NCI-H1417 (cell line): Measurements from ENCODE around the gene METTL22.

Experiments
- DNase-seq, 3 experiments: peaks; one replicate each; lab custom pipeline; 2025; lab: John Stamatoyannopoulos, UW

The METTL22 gene

DNA sequence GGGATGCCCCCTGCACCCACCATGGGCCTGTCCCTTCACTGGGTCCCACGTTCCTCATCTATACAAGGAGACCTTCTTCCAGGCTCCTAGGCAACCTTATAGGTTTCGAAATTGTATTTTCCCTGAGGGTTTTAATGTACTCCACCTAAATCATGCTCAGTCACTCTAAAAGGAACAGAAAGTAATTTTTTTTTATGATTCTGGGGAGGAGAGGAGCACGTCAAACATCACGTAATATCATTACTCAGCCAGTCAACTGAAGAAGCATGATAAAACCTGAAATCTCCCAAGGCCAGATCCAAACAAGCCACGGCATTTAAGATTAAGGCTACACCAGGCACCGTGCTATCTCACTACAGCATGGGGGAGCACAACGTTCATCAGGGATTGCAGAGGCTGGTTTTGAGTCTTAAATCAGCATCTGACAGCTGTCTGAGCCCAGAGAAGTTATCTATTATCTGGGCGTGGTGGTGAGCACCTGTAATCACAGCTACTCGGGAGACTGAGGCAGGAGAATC is 27.3 kb upstream of the METTL22 start:
- DNase-seq, result no peak

DNA sequence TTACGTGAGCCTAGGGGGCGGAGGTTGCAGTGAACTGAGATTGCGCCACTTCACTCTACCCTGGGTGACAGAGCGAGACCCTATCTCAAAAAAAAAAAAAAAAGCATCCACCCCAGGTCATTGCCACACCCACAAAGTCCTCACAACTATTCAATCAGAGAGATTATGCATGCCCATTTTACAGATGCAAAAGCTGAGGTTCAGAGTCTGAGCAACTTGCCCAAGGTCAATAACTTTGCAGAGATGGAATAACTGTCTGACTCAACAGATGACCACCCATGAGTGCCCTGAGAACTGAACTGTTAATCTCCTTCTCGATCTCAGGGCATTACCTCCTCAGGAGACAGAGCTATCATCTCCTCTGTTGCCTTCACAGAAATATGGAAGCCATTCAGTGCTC is 25.7 kb upstream of the METTL22 start:
- no peak for DNase-seq

DNA sequence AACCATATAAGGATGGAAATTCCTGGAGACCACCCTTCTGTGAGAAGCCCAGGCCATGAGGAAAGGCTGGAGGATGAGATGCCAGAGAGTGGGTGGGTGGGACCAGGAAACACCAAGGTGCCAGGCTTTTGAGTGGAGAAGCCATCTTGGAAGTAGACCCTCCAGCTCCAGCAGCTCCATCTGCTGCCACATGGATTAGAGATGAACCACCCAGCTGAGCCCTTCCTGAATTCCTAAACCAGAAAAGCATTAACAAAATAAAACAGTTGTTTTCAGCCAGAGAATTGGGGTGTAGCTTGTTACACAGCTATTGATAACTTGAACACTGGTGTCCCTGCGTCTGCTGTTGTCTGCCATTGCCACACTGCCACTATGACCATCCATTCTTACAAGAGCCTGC is 24.9 kb upstream of the METTL22 start:
- DNase-seq, result no peak

DNA sequence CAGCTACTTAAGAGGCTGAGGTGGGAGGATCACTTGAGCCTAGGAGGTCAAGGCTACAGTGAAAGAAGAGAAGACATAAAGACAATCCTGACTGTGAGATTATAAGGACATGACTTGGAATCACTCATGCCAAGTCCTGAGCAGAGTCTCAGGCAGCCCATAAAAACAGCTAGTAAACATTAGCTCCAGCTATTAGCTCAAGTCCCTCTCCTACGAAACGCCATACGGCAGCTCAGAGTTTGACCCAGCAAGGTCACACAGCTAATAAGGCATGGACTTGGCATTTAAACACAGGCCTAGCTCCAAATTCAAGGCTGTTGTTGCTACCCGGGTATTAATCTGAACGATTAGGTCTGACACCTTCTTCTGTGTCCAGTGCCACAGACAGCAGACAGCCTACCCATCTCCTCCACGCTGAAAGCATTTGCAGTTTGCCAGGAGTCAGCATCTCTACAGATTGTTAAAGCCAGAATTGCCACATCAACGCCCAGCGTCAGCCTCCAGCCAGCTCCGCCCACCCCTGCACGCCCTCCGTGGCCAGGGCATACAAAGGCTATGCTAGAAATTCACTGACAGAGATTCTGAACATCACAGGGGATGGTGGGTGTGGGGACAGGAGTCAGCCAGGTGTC is 21.2 kb upstream of the METTL22 start:
- no peak for DNase-seq

DNA sequence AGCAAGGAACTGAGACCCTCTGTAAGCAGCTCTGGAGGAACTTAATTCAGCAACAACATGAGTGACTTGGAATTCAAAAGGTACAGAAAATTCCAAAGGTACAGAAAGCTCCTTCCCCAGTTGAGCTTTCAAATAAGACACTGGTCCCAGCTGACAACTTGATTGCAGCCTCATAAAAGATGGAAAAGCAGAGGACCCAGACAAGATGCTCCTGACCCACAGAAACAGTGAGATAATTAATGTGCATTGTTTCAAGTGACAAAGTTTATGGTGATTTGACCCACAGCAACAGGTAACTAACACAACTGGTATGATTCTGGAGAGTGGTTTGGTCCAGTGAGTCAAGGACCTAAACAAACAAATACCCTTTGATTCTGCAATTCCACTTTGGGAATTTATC is 15.9 kb upstream of the METTL22 start:
- no peak for DNase-seq

DNA sequence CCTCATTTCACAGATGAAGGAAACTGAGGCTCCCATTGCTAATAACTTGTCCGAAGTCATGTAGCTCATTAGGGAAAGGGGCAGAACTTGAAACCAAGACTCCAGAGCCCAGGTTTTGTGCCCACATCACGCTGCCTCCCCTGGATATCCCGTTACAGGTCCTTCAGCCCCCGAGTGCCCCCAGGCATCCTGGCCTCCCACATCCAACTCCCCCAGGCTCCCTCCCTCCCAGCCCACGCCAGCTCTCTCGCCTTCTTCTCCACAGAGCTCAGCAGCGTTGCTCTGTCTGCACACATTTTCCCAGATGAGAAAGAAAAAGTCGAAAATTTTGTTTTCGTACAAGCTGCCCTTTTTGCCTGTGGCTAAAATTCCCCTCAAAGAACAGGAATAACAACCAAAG is 14.3 kb upstream of the METTL22 start:
- DNase-seq, result no peak

DNA sequence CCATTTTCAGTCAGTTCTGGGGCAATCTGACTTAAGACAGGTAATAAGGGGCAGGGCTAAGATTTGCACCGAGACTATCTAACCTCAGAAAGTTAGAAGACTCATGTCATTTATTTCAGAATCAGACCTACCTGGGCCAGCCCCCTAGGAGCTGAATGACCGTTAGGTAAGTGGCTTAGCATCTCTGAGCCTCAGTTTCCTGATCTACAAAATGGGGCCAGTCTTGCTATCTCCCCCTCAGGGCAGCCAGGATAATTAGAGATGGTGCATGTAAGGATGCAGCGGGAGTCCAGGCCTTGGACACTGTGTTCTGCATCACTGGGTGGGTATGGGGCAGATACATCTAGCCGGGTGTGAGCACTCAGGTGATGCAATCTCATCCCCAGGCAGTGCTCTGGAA is 10.4 kb upstream of the METTL22 start:
- DNase-seq, result no peak

DNA sequence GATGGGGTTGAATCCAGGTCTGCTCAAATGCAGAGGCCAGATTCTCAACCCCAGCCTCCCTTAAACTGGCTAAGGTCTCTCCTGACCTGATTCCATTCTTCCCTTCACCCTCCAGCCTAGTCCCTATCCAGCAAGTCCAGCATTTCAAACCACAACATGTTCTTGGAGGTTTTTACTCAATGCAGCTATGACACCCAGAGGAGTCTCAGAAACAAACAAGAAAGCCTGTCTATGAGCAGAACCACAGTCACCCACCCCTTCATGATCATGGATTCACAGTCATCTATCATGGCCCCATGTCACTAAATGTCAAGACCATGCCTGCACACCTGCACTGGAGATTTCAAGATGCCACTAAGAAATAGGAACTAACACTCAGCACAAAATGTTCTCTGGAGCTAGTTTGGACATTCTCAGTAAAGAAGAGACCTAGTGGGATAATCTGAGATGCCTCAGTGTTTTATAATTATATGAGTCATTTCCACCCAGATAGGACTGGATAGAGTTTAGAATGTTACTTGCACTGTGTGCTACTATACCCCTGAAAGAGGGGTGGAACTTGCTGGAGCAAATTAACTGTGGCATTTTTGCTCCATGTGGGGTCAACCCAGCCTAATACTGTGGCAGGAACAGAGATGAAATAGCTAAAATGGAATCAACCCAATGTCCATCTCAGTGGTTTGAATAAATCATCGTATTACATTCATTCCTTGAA is 9.5 kb upstream of the METTL22 start:
- no peak for DNase-seq

DNA sequence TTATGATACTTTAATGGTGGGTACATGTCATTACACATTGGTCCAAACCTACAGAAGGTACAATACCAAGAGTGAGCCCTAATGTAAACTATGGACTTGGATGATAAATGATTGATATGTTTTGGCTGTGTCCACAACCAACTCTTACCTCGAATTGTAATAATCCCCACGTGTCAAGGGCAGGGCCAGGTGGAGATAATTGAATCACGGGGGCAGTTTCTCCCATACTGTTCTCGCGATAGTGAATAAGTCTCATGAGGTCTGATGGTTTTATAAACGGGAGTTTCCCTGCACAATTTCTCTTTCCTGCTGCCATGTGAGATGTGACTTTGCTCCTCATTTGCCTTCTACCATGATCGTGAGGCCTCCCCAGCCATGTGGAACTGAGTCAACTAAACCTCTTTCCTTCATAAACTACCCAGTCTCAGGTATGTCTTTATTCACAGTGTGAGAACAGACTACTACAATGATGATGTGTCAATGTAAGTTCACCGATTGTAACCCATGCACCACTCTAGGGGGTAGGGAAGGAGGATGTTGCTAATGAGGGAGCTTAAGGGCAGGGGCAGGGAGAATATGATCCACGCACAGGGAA is 7.0 kb upstream of the METTL22 start:
- no peak for DNase-seq

DNA sequence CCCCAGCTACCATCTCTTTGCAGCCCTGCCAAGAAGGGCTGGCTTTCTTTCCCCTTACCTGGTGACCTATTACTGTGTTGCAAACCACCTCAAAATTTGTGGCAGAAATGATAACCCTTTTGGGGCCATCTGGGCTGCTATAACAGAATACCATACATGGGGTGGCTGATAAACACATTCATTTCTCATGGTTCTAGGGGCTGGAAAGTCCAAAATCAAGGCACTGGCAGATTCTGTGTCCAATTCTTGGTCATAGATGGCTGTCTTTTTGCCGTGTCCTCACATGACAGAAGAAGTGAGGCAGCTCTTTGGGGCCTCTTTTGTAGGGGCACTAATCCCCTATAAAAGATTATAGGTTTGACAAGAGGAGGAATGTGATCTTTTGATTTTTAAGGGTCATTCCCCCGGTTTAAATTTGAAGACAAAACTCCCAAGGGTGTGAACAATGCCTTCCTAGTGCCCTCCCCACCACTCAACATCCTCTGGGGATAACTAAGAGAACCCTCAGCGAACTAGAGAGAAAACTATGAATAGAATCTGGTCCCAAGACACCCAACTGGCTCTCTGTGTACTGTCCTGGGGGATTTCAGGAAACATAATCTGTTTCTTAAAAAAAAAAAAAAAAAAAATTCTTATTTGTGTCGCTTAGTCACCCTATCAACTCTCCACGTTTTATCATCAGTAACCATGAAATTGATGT is 1.7 kb upstream of the METTL22 start:
- DNase-seq, result no peak

DNA sequence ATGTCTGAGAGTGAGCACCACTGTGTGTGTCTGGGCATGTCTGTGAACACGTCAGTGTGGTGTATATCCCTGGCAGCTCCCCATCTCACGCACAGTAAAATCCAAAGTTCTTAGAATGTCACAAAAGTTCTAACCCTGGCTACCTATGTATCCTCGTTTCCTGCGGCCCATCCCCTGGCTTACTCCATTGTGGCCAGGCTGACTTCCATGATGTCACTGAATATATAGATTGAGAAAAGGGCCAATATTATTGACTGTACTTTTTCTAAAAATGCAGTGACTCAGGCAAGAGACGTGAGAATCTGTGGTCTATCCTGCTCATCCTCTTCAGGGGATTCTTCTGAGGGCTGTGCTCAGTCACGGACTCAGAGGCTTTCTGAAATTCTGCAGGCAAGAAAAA is 963 bp upstream of the METTL22 start:
- no peak for DNase-seq

DNA sequence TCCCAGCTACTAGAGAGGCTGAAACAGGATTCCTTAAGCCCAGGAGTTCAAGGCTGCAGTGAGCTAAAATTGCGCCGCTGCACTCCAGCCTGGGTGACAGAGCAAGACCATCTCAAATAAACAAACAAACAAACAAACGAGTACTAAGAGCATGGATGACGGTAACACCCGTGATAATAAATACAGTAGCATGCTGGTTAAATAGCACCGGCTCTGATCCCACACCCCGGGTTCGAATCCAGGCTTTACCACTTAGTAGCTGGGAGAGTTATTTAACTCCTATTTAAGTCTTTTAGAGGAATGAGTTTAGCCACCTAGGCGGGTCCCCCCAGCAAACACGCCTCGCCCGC is 301 bp upstream of the METTL22 start:
- no peak for DNase-seq

DNA sequence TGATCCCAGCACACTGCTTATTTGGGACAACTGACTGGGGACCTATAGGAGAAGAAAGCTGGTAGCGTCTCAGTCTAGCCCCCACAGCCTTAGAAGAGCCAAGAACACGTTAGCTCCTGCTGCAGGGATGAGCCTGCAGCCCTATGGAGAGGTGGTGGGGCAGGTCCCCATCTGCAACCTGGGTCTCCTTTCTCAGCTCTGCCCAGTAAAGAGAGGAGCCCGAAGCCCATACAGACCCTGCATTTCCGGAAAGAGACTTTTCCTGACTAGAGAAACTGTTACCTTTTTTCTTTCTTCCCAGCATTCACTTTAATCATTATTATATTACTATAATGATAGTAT is 788 bp downstream of the METTL22 start:
- no peak for DNase-seq

DNA sequence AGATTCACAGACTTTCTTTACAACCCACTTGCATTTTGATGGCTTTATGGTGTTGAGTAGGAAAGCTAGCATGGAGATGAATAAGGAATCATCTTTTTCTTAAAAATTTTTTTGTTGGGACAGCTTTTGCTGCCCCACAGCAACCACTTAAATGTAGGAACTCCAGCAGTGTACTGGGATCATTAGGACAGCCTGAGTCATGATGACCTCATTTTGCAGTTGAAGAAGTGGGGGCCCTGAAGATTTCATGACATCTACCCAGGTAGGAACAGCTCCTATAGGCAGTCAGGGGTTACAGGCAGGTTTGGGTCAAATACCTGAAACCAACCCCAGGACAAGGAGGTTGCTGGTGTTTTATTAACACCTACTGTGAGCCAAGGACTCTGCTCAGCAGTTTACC is 2.1 kb downstream of the METTL22 start:
- no peak for DNase-seq

DNA sequence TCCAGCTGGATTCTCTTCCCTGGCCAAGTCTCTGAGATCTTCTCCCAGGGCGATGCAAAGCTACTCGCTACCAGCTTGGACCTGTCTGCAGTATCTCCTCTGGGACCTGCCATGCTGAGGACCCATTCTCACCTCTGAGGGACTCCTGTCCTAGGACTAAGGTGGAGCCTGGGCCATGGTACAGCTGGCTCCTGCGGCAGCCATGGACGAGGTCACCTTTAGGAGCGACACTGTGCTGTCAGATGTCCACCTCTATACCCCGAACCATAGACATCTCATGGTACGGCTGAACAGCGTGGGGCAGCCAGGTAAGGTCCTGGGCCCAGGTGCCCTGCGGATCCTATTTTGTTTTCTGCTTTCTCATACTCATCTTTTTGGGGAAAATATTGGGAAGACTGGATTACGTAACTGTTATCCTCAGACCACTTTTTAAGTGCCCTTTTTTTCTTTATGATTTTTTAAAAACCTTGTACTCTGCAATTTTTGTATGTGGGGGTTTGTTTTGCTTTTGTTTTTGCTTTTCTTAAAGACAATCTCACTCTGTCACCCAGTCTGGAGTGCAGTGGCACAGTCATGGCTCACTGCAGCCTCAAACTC is 4.1 kb downstream of the METTL22 start:
- DNase-seq, result no peak

DNA sequence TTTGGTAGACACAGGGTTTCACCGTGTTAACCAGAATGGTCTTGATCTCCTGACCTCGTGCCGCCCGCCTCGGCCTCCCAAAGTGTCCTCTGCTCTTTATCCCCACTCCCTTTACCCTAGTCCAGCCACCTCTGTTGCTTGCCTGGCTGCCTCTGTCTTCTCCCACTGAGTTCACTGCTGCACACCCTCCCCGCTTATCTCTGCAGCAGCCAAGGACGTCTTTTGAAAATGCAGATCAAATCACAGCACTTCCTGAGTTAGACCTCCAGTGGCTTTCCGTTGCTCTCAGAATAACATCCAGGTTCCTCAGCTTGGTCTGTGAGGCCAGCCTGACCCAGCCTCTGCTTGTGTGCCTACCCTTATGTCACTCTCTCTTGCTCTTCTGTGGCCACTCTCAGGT is 5.4 kb downstream of the METTL22 start:
- no peak for DNase-seq

DNA sequence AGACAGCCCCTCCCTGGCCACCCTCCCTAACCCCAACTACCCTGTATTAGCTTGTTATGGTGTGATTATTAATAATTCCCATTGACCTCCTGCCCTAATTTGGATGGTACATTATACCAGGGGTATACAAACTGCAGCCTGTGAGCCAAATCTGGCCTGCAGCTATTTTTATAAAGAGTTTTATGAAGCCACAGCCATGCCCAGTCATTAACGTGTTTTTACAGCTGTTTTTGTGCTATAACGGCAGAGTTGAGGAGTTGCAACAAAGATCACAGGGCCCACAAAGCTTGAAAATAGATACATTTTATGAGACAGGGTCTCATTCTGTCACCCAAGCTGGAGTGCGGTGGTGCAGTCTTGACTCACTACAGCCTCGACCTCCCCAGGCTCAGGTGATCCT is 6.0 kb downstream of the METTL22 start:
- DNase-seq, result no peak

DNA sequence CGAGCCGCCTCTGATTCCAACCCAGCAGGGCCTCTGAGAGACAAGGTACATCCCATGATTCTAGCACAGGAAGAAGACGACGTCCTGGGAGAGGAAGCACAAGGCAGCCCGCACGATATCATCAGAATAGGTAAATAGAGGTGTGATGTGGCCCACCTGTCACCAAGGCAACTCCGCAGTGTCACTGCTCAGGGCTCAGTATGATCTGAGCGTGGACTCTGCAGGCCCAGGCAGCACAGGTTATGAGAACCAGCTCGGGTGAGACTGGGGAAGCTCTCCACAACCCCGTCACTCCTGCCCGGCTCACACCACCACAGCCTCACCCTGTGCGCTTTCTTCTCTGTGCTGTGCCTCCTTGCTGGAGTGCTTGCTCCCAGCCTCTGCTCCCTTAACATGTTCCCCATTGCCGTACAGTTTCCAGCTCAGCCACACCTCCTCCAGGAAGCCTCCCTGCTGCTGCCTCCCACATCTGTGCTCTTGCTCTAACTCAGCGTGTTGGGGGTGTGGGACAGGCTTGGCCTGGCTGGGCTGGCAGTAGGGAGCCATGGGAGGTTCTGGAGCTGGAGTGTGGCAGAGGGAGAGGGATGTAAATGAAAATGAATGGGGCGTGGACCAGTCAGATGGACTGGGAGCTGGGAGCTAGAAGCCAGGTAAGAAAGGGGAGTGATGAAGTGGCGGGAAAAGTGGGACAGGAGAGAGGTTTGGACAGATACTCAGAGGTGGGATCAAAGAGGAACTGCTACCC is 7.7 kb downstream of the METTL22 start:
- DNase-seq, result no peak

DNA sequence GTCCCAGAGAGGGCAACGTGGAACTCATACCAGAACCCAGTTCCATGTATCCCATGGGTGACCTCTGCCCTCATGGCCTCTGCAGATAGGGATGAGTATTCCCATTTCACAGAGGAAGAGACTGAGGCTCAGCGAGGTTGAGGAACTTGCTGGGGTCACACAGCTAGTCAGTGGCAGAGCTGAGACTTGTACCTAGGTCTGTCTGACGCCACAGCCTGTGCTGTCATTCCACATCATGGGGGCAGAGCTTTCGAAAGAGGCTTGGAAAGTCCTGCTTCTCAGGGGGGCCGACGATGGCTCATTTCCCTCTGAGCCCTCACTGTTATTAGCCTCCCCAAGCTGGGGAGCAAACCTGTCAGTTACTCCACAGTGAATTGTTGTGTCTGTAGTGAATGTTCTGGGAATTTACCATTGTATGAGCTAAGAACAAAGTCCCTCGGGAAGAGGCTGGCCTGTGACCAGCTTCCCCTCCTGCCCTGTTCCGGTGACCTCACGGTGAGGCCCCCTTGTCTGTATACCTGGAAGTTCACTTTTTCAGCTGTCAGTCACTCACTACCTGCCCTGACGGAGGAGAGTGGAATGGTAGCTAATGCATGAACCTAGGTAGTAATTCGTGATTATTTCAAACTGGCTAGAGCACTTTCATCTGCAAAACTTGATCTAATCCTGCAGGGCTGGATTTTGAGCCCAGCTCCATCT is 8.9 kb downstream of the METTL22 start:
- no peak for DNase-seq

DNA sequence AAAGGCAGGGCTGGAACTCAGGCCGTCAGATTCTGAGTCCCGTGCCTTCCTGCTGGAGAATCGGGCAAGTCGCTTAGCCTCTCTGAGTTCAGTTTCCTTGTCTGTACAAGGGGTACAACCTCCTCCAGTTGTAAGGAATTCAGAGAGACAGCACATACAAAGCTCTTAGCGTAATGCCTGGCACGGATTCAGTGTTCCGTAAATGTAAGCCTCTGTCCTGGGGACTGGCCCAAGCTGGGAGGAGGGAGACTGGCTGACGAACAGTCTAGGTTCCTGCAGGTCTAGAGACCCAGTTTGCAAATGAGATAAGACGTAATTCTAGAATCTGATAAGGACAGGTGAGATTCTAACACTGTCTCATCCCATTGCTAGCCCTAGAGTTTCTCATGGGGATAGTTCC is 9.9 kb downstream of the METTL22 start:
- no peak for DNase-seq

DNA sequence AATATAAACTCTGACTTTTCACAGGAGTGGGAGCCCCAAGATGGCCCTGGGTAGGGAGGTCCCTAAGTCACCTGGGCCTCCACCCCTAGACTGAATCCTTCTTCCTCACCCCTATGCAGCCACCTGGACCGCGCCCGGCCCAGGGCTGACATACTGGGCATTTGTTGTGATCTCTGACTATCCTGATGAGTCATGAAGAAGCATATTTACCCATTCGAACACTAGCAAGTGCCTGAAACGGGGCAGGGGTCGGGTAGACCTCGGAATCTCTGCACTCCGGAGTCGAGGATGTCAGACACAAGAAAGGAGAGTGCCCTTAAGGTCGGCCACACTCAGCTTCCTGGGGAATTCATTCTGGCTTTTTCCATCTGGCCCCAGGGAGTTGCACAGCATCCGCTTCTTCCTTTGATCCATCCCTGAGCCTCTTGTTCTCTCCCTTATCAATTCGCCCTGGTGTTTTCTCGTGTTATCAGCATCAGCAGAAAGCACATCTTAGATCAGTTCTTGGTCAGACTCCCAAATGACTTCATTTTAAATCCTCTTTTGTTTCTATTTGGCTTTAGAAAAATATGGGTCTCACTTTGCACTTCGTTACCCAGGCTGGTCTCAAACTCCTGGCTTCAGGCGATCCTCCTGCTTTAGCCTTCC is 10.4 kb downstream of the METTL22 start:
- no peak for DNase-seq
